ENCODE measurements around the gene CLP1. TPM values are rescaled to one million over a fixed set of nuclear protein-coding genes. Genes with fewer than 3 reads are reported as not detected.

The CLP1 gene
- total RNA-seq, 1 donor: 12.6 TPM

GRCh38 chr11:57633394-57634070 lies 24.0 kb upstream of the CLP1 start:
- no peak for TF ChIP-seq CTCF (IDR thresholded peaks at IDR 0.05; ENCODE audit: insufficient read depth, low read length)
- no peak overlapping the region for H3K4me3 ChIP-seq (ENCODE audit: low read depth, low read length)

GRCh38 chr11:57634311-57634710 lies 23.3 kb upstream of the CLP1 start:
- H3K4me3 ChIP-seq (ENCODE audit: low read depth, low read length): no peak overlapping the region
- TF ChIP-seq CTCF (IDR thresholded peaks at IDR 0.05; ENCODE audit: insufficient read depth, low read length): no peak
- no peak for DNase-seq (ENCODE audit: low read depth)

More at GRCh38 chr11:57633394-57634070, 24.0 kb upstream of the CLP1 start:
- DNase-seq (ENCODE audit: low read depth): no peak

GRCh38 chr11:57635246-57635645 lies 22.3 kb upstream of the CLP1 start:
- DNase-seq (ENCODE audit: low read depth): no peak
- TF ChIP-seq CTCF (IDR thresholded peaks at IDR 0.05; ENCODE audit: insufficient read depth, low read length): no peak
- H3K4me3 ChIP-seq (ENCODE audit: low read depth, low read length): no peak overlapping the region

GRCh38 chr11:57637626-57638004 lies 19.9 kb upstream of the CLP1 start:
- DNase-seq (ENCODE audit: low read depth): no peak

GRCh38 chr11:57638005-57638781 lies 19.4 kb upstream of the CLP1 start:
- no peak for TF ChIP-seq CTCF (IDR thresholded peaks at IDR 0.05; ENCODE audit: insufficient read depth, low read length)
- DNase-seq (ENCODE audit: low read depth): peak; percentile 84
- H3K4me3 ChIP-seq (ENCODE audit: low read depth, low read length): peak overlapping the region; percentile 97

More at GRCh38 chr11:57637626-57638004, 19.9 kb upstream of the CLP1 start:
- TF ChIP-seq CTCF (IDR thresholded peaks at IDR 0.05; ENCODE audit: insufficient read depth, low read length): no peak
- peak overlapping the region; percentile 97 for H3K4me3 ChIP-seq (ENCODE audit: low read depth, low read length)

GRCh38 chr11:57638811-57639320 lies 18.7 kb upstream of the CLP1 start:
- DNase-seq (ENCODE audit: low read depth): peak; percentile 24
- H3K4me3 ChIP-seq (ENCODE audit: low read depth, low read length): peak overlapping the region; percentile 97
- TF ChIP-seq CTCF (IDR thresholded peaks at IDR 0.05; ENCODE audit: insufficient read depth, low read length): no peak

All from fibroblast of the aortic adventitia (primary cell).